H9 (cell line): ENCODE measurements around the gene PSMB8. TPM values are rescaled to one million over a fixed set of nuclear protein-coding genes. Genes with fewer than 3 reads are reported as not detected.

ENCODE experiments used
- DNase-seq: peaks from one replicate; pipeline ENCODE4 v3.0.0-alpha.2; 2017
- H2AFZ ChIP-seq: one replicate; pipeline ENCODE4 v1.6.1; 2013; ENCODE audit warnings: mild to moderate bottlenecking, low read length, control low read depth, moderate library complexity
- H2AK5ac ChIP-seq: 2 replicates; pipeline ENCODE4 v1.6.1; 2013; ENCODE audit warnings: low read length, control low read depth, mixed read lengths; ENCODE audit not compliant: insufficient read length
- H2BK120ac ChIP-seq: one replicate; pipeline ENCODE4 v1.6.1; 2013; ENCODE audit warnings: low read depth, mild to moderate bottlenecking, low read length, control low read depth, inconsistent platforms; ENCODE audit not compliant: poor library complexity, severe bottlenecking
- H2BK12ac ChIP-seq: 2 replicates; pipeline ENCODE4 v1.6.1; 2013; ENCODE audit warnings: low read length, control low read depth, mixed read lengths, low read depth; ENCODE audit not compliant: insufficient read length
- H2BK15ac ChIP-seq: 2 replicates; pipeline ENCODE4 v1.6.1; 2013; ENCODE audit warnings: low read depth, low read length, control low read depth
- H2BK20ac ChIP-seq: one replicate; pipeline ENCODE4 v1.6.1; 2013; ENCODE audit warnings: low read depth, mild to moderate bottlenecking, low read length, control low read depth, inconsistent platforms; ENCODE audit not compliant: poor library complexity, severe bottlenecking
- H2BK5ac ChIP-seq: 2 replicates; pipeline ENCODE4 v1.6.1; 2013; ENCODE audit warnings: low read length, control low read depth, mixed read lengths; ENCODE audit not compliant: insufficient read length
- H3K14ac ChIP-seq: 2 replicates; pipeline ENCODE4 v1.6.1; 2013; ENCODE audit warnings: low read length, control low read depth; ENCODE audit not compliant: insufficient read depth
- H3K18ac ChIP-seq: 2 replicates; pipeline ENCODE4 v1.6.1; 2013; ENCODE audit warnings: low read depth, mild to moderate bottlenecking, mixed read lengths, low read length, control low read depth; ENCODE audit not compliant: insufficient read length
- H3K23ac ChIP-seq: 2 replicates; pipeline ENCODE4 v1.6.1; 2013; ENCODE audit warnings: low read length, control low read depth, mixed read lengths, low read depth; ENCODE audit not compliant: insufficient read length
- H3K23me2 ChIP-seq: 2 replicates; pipeline ENCODE4 v1.6.1; 2013; ENCODE audit warnings: low read depth, mild to moderate bottlenecking, mixed read lengths, low read length, control low read depth; ENCODE audit not compliant: insufficient read length, poor library complexity, severe bottlenecking
- H3K27ac ChIP-seq: 2 replicates; pipeline ENCODE4 v1.5.1; 2013; ENCODE audit warnings: low read length, control low read depth, mixed read lengths, low read depth; ENCODE audit not compliant: insufficient read length
- H3K27me3 ChIP-seq: 2 replicates; pipeline ENCODE4 v1.6.1; 2013; ENCODE audit warnings: low read length, control low read depth, inconsistent platforms; ENCODE audit not compliant: insufficient read depth
- H3K4ac ChIP-seq: 2 replicates; pipeline ENCODE4 v1.6.1; 2013; ENCODE audit warnings: low read depth, mild to moderate bottlenecking, control low read depth, inconsistent platforms, low read length, moderate library complexity
- H3K4me1 ChIP-seq: 2 replicates; pipeline ENCODE4 v1.6.1; 2013; ENCODE audit warnings: low read length, control low read depth, inconsistent platforms; ENCODE audit not compliant: insufficient read depth
- H3K4me2 ChIP-seq: 2 replicates; pipeline ENCODE4 v1.6.1; 2013; ENCODE audit warnings: low read length, control low read depth, mixed read lengths; ENCODE audit not compliant: insufficient read length, insufficient read depth
- H3K56ac ChIP-seq: 2 replicates; pipeline ENCODE4 v1.6.1; 2013; ENCODE audit warnings: low read depth, mild to moderate bottlenecking, mixed read lengths, low read length, control low read depth; ENCODE audit not compliant: insufficient read length
- H3K79me1 ChIP-seq: 2 replicates; pipeline ENCODE4 v1.6.1; 2013; ENCODE audit warnings: low read depth, mild to moderate bottlenecking, moderate library complexity, low read length, control low read depth, inconsistent platforms; ENCODE audit not compliant: insufficient read depth, poor library complexity, severe bottlenecking
- H3K79me2 ChIP-seq: 2 replicates; pipeline ENCODE4 v1.6.1; 2013; ENCODE audit warnings: low read length, control low read depth, inconsistent platforms; ENCODE audit not compliant: insufficient read depth
- H3K9ac ChIP-seq: 2 replicates; pipeline ENCODE4 v1.6.1; 2013; ENCODE audit warnings: low read length, control low read depth, mixed read lengths; ENCODE audit not compliant: insufficient read length; ENCODE audit errors: extremely low read depth
- H3K9me3 ChIP-seq: one replicate; pipeline ENCODE4 v1.6.1; 2013; ENCODE audit warnings: low read depth, low read length, inconsistent platforms; ENCODE audit not compliant: control insufficient read depth
- H3T11ph ChIP-seq: one replicate; pipeline ENCODE4 v1.6.1; 2013; ENCODE audit warnings: mild to moderate bottlenecking, low read length, control low read depth, inconsistent platforms
- H4K20me1 ChIP-seq: one replicate; pipeline ENCODE4 v1.6.1; 2013; ENCODE audit not compliant: control insufficient read depth, insufficient read length, insufficient read depth
- H4K5ac ChIP-seq: 2 replicates; pipeline ENCODE4 v1.6.1; 2013; ENCODE audit warnings: low read depth, mild to moderate bottlenecking, mixed read lengths, low read length, control low read depth; ENCODE audit not compliant: insufficient read length
- H4K8ac ChIP-seq: replicated peaks from 2 replicates; pipeline ENCODE4 v1.6.1; 2013; ENCODE audit warnings: low read length, control low read depth, mixed read lengths, low read depth; ENCODE audit not compliant: insufficient read length
- H4K91ac ChIP-seq: 2 replicates; pipeline ENCODE4 v1.6.1; 2013; ENCODE audit warnings: low read depth, mild to moderate bottlenecking, moderate library complexity, mixed read lengths, low read length, control low read depth; ENCODE audit not compliant: insufficient read length
- H3K27ac Mint-ChIP-seq, 3 experiments: 2 replicates in 2 of 3; 3 replicates in 1 of 3; pipeline ENCODE4 v1.8.0; 2020 to 2021; ENCODE audit warnings: mixed read lengths in 3 of 3, mild to moderate bottlenecking in 1 of 3, moderate library complexity in 1 of 3
- H3K27me3 Mint-ChIP-seq: 2 replicates; pipeline ENCODE4 v1.8.0; 2021; ENCODE audit warnings: low read depth, mild to moderate bottlenecking, moderate library complexity, mixed read lengths
- H3K36me3 Mint-ChIP-seq, 3 experiments: 2 replicates in 2 of 3; 3 replicates in 1 of 3; pipeline ENCODE4 v1.8.0; 2020 to 2021; ENCODE audit warnings: low read depth in 3 of 3, mixed read lengths in 3 of 3; ENCODE audit not compliant: insufficient read depth in 1 of 3
- H3K4me1 Mint-ChIP-seq, 2 experiments: 2 replicates each; pipeline ENCODE4 v1.8.0; 2020; ENCODE audit warnings: mixed read lengths in 2 of 2
- H3K4me3 Mint-ChIP-seq, 2 experiments: 2 replicates in 1 of 2; 3 replicates in 1 of 2; pipeline ENCODE4 v1.8.0; 2020 to 2021; ENCODE audit warnings: mild to moderate bottlenecking in 2 of 2, mixed read lengths in 2 of 2, moderate library complexity in 1 of 2
- H3K9me3 Mint-ChIP-seq, 2 experiments: 2 replicates in 1 of 2; 3 replicates in 1 of 2; pipeline ENCODE4 v1.8.0; 2020; ENCODE audit warnings: mild to moderate bottlenecking in 2 of 2, mixed read lengths in 2 of 2, moderate library complexity in 1 of 2
- CTCF ChIP-seq: fragments of 200-600 bp; sonication (generic); conservative IDR thresholded peaks from 3 replicates; pipeline ENCODE4 v1.8.0; 2021; ENCODE audit warnings: antibody characterized with exemption, mild to moderate bottlenecking
- WGBS: extraction: QIAGEN DNeasy Blood & Tissue Kit; methylation state at CpG from one replicate; pipeline ENCODE4 v1.1.7; 2013; ENCODE audit warnings: missing lambda C conversion rate, low lambda C conversion rate, mixed read lengths; ENCODE audit not compliant: insufficient read length; ENCODE audit errors: extremely low coverage; 5-methylcytosine and 5-hydroxymethylcytosine counted together
- total RNA-seq: library from RNA; stranded (reverse); gene quantifications from 2 replicates; pipeline ENCODE4 v1.2.1, GENCODE V29; 2021

PSMB8 gene
- total RNA-seq, 1 experiment from 2014 or later, result 19.1 TPM

- Histone ChIP-seq H2BK12ac (no peak overlapping the region), H3K79me1 (no peaks in the 10 kb centered on the region), H3K4me2 (no peak overlapping the region), H3K4me1 (no peaks in the 10 kb centered on the region), H4K20me1 (no peaks in the 10 kb centered on the region), H3K79me2 (no peaks in the 10 kb centered on the region), H4K5ac (no peak overlapping the region), H2AFZ (no peak overlapping the region), H3K56ac (no peak overlapping the region), H3K23ac (no peak overlapping the region), H3K27ac (no peak overlapping the region), H3K23me2 (no peaks in the 10 kb centered on the region), H3K9me3 (no peaks in the 10 kb centered on the region), H2BK20ac (no peak overlapping the region), H3K14ac (no peak overlapping the region), H4K91ac (no peak overlapping the region), H2BK5ac (no peak overlapping the region), H2BK15ac (no peak overlapping the region), H2AK5ac (no peak overlapping the region), H4K8ac (no peak overlapping the region), H3K27me3 (no peaks in the 10 kb centered on the region), H3K9ac (no peak overlapping the region), H3K4ac (no peak overlapping the region), H2BK120ac (no peak overlapping the region), H3T11ph (no peak overlapping the region), H3K18ac (no peak overlapping the region)
- Mint-ChIP-seq H3K27me3 (peaks cover 19% of the 10 kb centered on the region), H3K36me3 (no peaks in the 10 kb centered on the region), H3K27ac (no peak overlapping the region), H3K4me3 (no peak overlapping the region), H3K9me3 (no peaks in the 10 kb centered on the region), H3K4me1 (0 out of 4 replicates have a peak, but pooled peaks cover 0 to 2% of the 10 kb centered on the region in 2 experiments)
- no peak for DNase-seq
- TF ChIP-seq CTCF, result no peak
- no CpG with 5 or more reads among the region's 3 CpGs for WGBS
These were observed 23.2 kb upstream of the PSMB8 start for GRCh38 chr6:32867022-32867477.
